ENCODE data around the gene TRIO. TPM values are rescaled to one million over a fixed set of nuclear protein-coding genes. Genes with fewer than 3 reads are reported as not detected.

TRIO gene
- total RNA-seq, 6 donors from 2014 or later: 138 to 408 (median 156) TPM

- Histone ChIP-seq H3K9me3 (no peaks in the 10 kb centered on the region), H3K36me3 (peaks cover 0 to 22% (median 2%) of the 10 kb centered on the region in 4 donors), H3K27ac (no peak overlapping the region), H3K27me3 (no peaks in the 10 kb centered on the region), H3K4me3 (no peak overlapping the region), H3K4me1 (no peaks in the 10 kb centered on the region)
- ATAC-seq (ENCODE audit: low FRiP score in 2 of 2): no peak
- 89 to 95% methylated on average over 7 of the region's 7 CpGs for WGBS, 2 donors
- TF ChIP-seq POLR2A (IDR thresholded peaks at IDR 0.05) (no peak), POLR2AphosphoS5 (IDR thresholded peaks at IDR 0.05) (no peak), EP300 (IDR thresholded peaks at IDR 0.05) (no peak), CTCF (IDR thresholded peaks at IDR 0.05) (no peak)
- no peak for DNase-seq
Observed at GRCh38 chr5:14325369-14325768, 182.2 kb downstream of the TRIO start.

GRCh38 chr5:14326035-14326903 lies 183.1 kb downstream of the TRIO start:
- Histone ChIP-seq H3K4me3 (no peak overlapping the region), H3K27me3 (no peaks in the 10 kb centered on the region), H3K36me3 (peaks cover 0 to 23% (median under 1%) of the 10 kb centered on the region in 4 donors), H3K27ac (no peak overlapping the region), H3K4me1 (peaks cover 0 to 6% (median 0%) of the 10 kb centered on the region in 4 donors), H3K9me3 (no peaks in the 10 kb centered on the region)
- no peak for TF ChIP-seq POLR2AphosphoS5 (IDR thresholded peaks at IDR 0.05)
- TF ChIP-seq CTCF (IDR thresholded peaks at IDR 0.05): peak in 3 of 6 experiments; percentile 9 to 15 (median 11)
- DNase-seq: no peak
- WGBS, 2 donors: 62 to 81% methylated on average over 8 to 10 of the region's 10 CpGs
- peak; percentile 50 for ATAC-seq (ENCODE audit: low FRiP score in 2 of 2)

GRCh38 chr5:14327624-14328023 lies 184.5 kb downstream of the TRIO start:
- WGBS, 2 donors: 69 to 79% methylated on average over 6 of the region's 6 CpGs
- ATAC-seq (ENCODE audit: low FRiP score in 2 of 2): no peak
- peak in 1 of 2 donors; percentile 27 for DNase-seq
- Histone ChIP-seq H3K36me3 (peaks cover 0 to 35% (median 0%) of the 10 kb centered on the region in 4 donors), H3K9me3 (no peaks in the 10 kb centered on the region), H3K4me3 (no peak overlapping the region), H3K27ac (no peak overlapping the region), H3K27me3 (no peaks in the 10 kb centered on the region), H3K4me1 (peaks cover 0 to 6% (median 1%) of the 10 kb centered on the region in 4 donors)
- TF ChIP-seq EP300 (IDR thresholded peaks at IDR 0.05) (no peak), POLR2A (IDR thresholded peaks at IDR 0.05) (no peak), CTCF (IDR thresholded peaks at IDR 0.05) (no peak), POLR2AphosphoS5 (IDR thresholded peaks at IDR 0.05) (no peak)

- 93 to 98% methylated on average over 14 of the region's 14 CpGs for WGBS, 2 donors
- Histone ChIP-seq H3K4me3 (no peak overlapping the region), H3K27me3 (no peaks in the 10 kb centered on the region), H3K4me1 (peaks cover 0 to 6% (median 1%) of the 10 kb centered on the region in 4 donors), H3K27ac (no peak overlapping the region), H3K36me3 (peaks cover 0 to 37% (median 0%) of the 10 kb centered on the region in 4 donors), H3K9me3 (no peaks in the 10 kb centered on the region)
- ATAC-seq (ENCODE audit: low FRiP score in 2 of 2) (no peak), DNase-seq (no peak)
- TF ChIP-seq EP300 (IDR thresholded peaks at IDR 0.05) (no peak), CTCF (IDR thresholded peaks at IDR 0.05) (no peak), POLR2A (IDR thresholded peaks at IDR 0.05) (no peak), POLR2AphosphoS5 (IDR thresholded peaks at IDR 0.05) (no peak)
Observed at GRCh38 chr5:14328144-14328543, 185.0 kb downstream of the TRIO start.

All from upper lobe of left lung (tissue), 6 donors.